HepG2 (cell line): ENCODE measurements around the gene SLC4A2. TPM values are rescaled to one million over a fixed set of nuclear protein-coding genes. Genes with fewer than 3 reads are reported as not detected.
A peak's percentile ranks its signal among the peaks of the same experiment; 100 is the strongest.

Experiments
- CBX5 ChIP-seq: sonication (generic); formaldehyde crosslinking; IDR thresholded peaks from 2 replicates; pipeline ENCODE4 v1.4.0; 2020; ENCODE audit warnings: missing genetic modification reagents, borderline replicate concordance
- NONO ChIP-seq, 2 experiments: fragments of 450-650 bp in 1 of 2; sonication (generic) in 1 of 2; formaldehyde crosslinking in 1 of 2; IDR thresholded peaks in 1 of 2; conservative IDR thresholded peaks in 1 of 2; 2 replicates each; pipeline versions ENCODE4 v1.6.1 to v1.8.0; 2017 to 2022; ENCODE audit warnings: mild to moderate bottlenecking in 1 of 2, missing genetic modification reagents in 1 of 2, moderate library complexity in 1 of 2
- POGZ ChIP-seq: sonication (generic); formaldehyde crosslinking; IDR thresholded peaks from 2 replicates; pipeline ENCODE4 v1.4.0; 2020; ENCODE audit warnings: mild to moderate bottlenecking, missing genetic modification reagents
- SMARCC2 ChIP-seq: fragments of 450-650 bp; IDR thresholded peaks from 2 replicates; pipeline ENCODE4 v1.6.1; 2017; ENCODE audit warnings: antibody characterized with exemption, mild to moderate bottlenecking
- SPEN ChIP-seq: sonication (generic); formaldehyde crosslinking; IDR thresholded peaks from 2 replicates; pipeline ENCODE4 v1.5.1; 2020; ENCODE audit warnings: low read depth, mild to moderate bottlenecking, missing genetic modification reagents
- SYNCRIP ChIP-seq: fragments of 200-400 bp; formaldehyde crosslinking; IDR thresholded peaks from 2 replicates; pipeline ENCODE4 v1.6.1; 2018; ENCODE audit warnings: mild to moderate bottlenecking, low read depth, low read length; ENCODE audit not compliant: insufficient read depth
- ZFX ChIP-seq: sonication (generic); formaldehyde crosslinking; IDR thresholded peaks from 2 replicates; pipeline ENCODE4 v1.4.0; 2020; ENCODE audit warnings: mild to moderate bottlenecking, low read depth, missing genetic modification reagents, moderate library complexity
- ZNF251 ChIP-seq: sonication (generic); formaldehyde crosslinking; IDR thresholded peaks from 2 replicates; pipeline ENCODE4 v1.9.0; 2021; ENCODE audit warnings: mild to moderate bottlenecking, missing genetic modification reagents
- ZNF460 ChIP-seq: sonication (generic); formaldehyde crosslinking; IDR thresholded peaks from 2 replicates; pipeline ENCODE4 v1.5.1; 2020; ENCODE audit warnings: missing genetic modification reagents, mild to moderate bottlenecking, borderline replicate concordance
- ZNF670 ChIP-seq: sonication (generic); formaldehyde crosslinking; IDR thresholded peaks from 2 replicates; pipeline ENCODE4 v1.8.0; 2022; ENCODE audit warnings: mild to moderate bottlenecking, missing genetic modification reagents, borderline replicate concordance
- ZNF782 ChIP-seq: sonication (generic); formaldehyde crosslinking; IDR thresholded peaks from 2 replicates; pipeline ENCODE4 v1.4.0; 2020; ENCODE audit warnings: missing genetic modification reagents, mild to moderate bottlenecking, borderline replicate concordance
- ZNF788 ChIP-seq: sonication (generic); formaldehyde crosslinking; IDR thresholded peaks from 2 replicates; pipeline ENCODE4 v1.5.0; 2020; ENCODE audit warnings: mild to moderate bottlenecking, missing genetic modification reagents, borderline replicate concordance
- polyA plus RNA-seq, 8 experiments: library from polyadenylated mRNA; depleted of rRNA in 3 of 8; stranded (reverse) in 7 of 8; unstranded in 1 of 8; fragments of >200 nt; fragmentation: Illumina TruSeq in 4 of 8; extraction: Trizol in 4 of 8; gene quantifications; 2 replicates each; pipeline versions ENCODE4 v1.2.1 to v1.2.3, GENCODE V29; 2011 to 2016; ENCODE audit warnings: low read depth in 4 of 8, missing spikeins in 1 of 8, mixed read lengths in 1 of 8; ENCODE audit not compliant: insufficient read depth in 1 of 8
- total RNA-seq, 5 experiments: library from RNA; depleted of rRNA; stranded (reverse); fragments of >200 nt; fragmentation: Illumina TruSeq; extraction: Trizol; gene quantifications; 2 replicates each; pipeline ENCODE4 v1.2.3, GENCODE V29; 2016; ENCODE audit warnings: low read depth in 1 of 5
- TF ChIP-seq, protein P1 (sequence below): sonication (generic); formaldehyde crosslinking; IDR thresholded peaks from 2 replicates; pipeline ENCODE4 v1.4.0; 2020; ENCODE audit warnings: missing genetic modification reagents, mild to moderate bottlenecking, borderline replicate concordance
- TF ChIP-seq, protein P2 (sequence below): IDR thresholded peaks from 2 replicates; pipeline ENCODE4 v1.6.1; 2016
- TF ChIP-seq, protein P3 (sequence below): sonication (generic); formaldehyde crosslinking; conservative IDR thresholded peaks from 2 replicates; pipeline ENCODE4 v1.8.0; 2022; ENCODE audit warnings: missing genetic modification reagents

The SLC4A2 gene
- total and polyA plus RNA-seq, 2 of the 13 experiments (the other 11 are each of a cell fraction or from before 2014, with no cell fraction given), result 51.9 to 73.4 TPM

DNA sequence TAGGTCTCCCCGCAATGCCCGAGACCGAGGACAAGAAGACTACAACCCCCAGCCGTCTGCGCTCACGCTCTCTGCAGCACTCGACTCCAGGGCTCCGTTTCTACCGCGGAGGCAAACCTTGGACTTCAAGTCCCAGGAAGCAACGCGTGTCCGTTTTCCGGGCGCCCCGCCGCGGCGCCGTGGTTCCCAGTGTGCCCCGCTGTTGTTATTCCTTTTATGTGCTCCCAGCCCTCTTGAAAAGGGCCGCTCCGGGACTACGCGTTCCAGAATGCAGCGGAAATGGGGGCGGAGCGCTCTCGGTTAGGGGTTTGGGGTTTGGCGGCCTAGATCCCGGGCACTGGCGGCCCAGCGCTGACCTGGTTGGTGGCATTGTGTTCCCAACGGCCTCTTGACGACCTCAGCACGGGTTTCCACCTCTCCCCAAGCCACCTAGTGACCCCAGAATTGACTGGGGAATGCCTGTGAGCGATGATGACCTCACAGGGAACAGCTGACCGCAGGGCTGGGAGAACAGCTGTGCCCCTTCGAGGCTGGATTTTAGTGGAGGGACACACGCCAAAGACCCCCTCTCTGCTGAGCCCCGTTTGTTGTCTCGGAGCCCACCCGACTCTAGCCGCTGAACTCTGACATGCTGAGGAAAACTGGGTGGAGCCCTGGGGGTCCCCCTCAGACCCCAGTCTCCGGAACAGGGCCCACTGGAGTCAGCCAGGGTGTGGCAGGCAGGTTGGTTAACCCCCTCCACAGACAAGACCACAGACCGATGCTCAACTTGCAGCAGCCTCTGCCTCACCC is 1.2 kb upstream of the SLC4A2 start (continued):
- TF ChIP-seq, protein P1, sequence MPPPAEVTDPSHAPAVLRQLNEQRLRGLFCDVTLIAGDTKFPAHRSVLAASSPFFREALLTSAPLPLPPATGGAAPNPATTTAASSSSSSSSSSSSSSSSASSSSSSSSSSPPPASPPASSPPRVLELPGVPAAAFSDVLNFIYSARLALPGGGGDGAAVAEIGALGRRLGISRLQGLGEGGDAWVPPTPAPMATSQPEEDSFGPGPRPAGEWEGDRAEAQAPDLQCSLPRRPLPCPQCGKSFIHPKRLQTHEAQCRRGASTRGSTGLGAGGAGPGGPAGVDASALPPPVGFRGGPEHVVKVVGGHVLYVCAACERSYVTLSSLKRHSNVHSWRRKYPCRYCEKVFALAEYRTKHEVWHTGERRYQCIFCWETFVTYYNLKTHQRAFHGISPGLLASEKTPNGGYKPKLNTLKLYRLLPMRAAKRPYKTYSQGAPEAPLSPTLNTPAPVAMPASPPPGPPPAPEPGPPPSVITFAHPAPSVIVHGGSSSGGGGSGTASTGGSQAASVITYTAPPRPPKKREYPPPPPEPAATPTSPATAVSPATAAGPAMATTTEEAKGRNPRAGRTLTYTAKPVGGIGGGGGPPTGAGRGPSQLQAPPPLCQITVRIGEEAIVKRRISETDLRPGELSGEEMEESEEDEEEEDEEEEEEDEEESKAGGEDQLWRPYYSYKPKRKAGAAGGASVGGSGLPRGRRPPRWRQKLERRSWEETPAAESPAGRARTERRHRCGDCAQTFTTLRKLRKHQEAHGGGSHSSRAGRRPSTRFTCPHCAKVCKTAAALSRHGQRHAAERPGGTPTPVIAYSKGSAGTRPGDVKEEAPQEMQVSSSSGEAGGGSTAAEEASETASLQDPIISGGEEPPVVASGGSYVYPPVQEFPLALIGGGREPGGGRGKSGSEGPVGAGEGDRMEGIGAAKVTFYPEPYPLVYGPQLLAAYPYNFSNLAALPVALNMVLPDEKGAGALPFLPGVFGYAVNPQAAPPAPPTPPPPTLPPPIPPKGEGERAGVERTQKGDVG (CRISPR knock-in tag), result no peak
- no peak for TF ChIP-seq ZNF670 (CRISPR knock-in tag)
- no peak for TF ChIP-seq POGZ (CRISPR knock-in tag)
- TF ChIP-seq ZFX, result peak; percentile 94
- no peak for TF ChIP-seq ZNF251 (CRISPR knock-in tag)
- no peak for TF ChIP-seq NONO (IDR thresholded peaks at IDR 0.05)
- TF ChIP-seq NONO (CRISPR knock-in tag; conservative IDR thresholded peaks at IDR 0.05), result no peak
- TF ChIP-seq ZNF460 (CRISPR knock-in tag), result no peak
- TF ChIP-seq, protein P2, sequence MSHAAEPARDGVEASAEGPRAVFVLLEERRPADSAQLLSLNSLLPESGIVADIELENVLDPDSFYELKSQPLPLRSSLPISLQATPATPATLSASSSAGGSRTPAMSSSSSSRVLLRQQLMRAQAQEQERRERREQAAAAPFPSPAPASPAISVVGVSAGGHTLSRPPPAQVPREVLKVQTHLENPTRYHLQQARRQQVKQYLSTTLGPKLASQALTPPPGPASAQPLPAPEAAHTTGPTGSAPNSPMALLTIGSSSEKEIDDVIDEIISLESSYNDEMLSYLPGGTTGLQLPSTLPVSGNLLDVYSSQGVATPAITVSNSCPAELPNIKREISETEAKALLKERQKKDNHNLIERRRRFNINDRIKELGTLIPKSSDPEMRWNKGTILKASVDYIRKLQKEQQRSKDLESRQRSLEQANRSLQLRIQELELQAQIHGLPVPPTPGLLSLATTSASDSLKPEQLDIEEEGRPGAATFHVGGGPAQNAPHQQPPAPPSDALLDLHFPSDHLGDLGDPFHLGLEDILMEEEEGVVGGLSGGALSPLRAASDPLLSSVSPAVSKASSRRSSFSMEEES, result no peak; the same call in 1 of the 2 replicates
- TF ChIP-seq, protein P3, sequence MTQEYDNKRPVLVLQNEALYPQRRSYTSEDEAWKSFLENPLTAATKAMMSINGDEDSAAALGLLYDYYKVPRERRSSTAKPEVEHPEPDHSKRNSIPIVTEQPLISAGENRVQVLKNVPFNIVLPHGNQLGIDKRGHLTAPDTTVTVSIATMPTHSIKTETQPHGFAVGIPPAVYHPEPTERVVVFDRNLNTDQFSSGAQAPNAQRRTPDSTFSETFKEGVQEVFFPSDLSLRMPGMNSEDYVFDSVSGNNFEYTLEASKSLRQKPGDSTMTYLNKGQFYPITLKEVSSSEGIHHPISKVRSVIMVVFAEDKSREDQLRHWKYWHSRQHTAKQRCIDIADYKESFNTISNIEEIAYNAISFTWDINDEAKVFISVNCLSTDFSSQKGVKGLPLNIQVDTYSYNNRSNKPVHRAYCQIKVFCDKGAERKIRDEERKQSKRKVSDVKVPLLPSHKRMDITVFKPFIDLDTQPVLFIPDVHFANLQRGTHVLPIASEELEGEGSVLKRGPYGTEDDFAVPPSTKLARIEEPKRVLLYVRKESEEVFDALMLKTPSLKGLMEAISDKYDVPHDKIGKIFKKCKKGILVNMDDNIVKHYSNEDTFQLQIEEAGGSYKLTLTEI (CRISPR knock-in tag), result no peak
- 0 out of 2 replicates have a peak, but pooled peaks have one; percentile 49 for TF ChIP-seq SPEN (CRISPR knock-in tag)
- peak; percentile 3; the same call in 1 of the 2 replicates for TF ChIP-seq ZNF788 (CRISPR knock-in tag)
- TF ChIP-seq CBX5 (CRISPR knock-in tag), result no peak; the same call in 1 of the 2 replicates
- TF ChIP-seq SYNCRIP, result no peak
- TF ChIP-seq ZNF782, result peak; percentile 73; the same call in 1 of the 2 replicates
- no peak for TF ChIP-seq SMARCC2
